MCF 10A (cell line): Measurements from ENCODE around the gene DHRS7B. TPM values are rescaled to one million over a fixed set of nuclear protein-coding genes. Genes with fewer than 3 reads are reported as not detected.

ENCODE experiments used
- BruUV-seq: library from RNA; stranded (reverse); fragments of 400-500 nt; replicated peaks from 2 replicates; lab custom pipeline; 2021; lab: Mats Ljungman, UMichigan
- CTCF ChIA-PET: fragments of 300-600 bp; sonication (Branson Sonifier 250); formaldehyde crosslinking; extraction: SDS; loops from one replicate; lab custom pipeline; 2021; ENCODE audit warnings: antibody characterized with exemption, inconsistent platforms; lab: Yijun Ruan, JAX
- POLR2A ChIA-PET: fragments of 300-600, 350-650 bp; sonication (Branson Sonifier 250); formaldehyde crosslinking; extraction: SDS; loops from one replicate; lab custom pipeline; 2020; ENCODE audit warnings: antibody characterized with exemption, inconsistent platforms; lab: Yijun Ruan, JAX
- DNase-seq: peaks from one replicate; pipeline ENCODE4 v3.0.0-alpha.2; 2018; ENCODE audit not compliant: unreplicated experiment
- H3K27ac Mint-ChIP-seq: one replicate; pipeline ENCODE4 v1.8.0; 2022; ENCODE audit warnings: mild to moderate bottlenecking, low read depth, mixed read lengths; ENCODE audit not compliant: unreplicated experiment
- H3K27me3 Mint-ChIP-seq: one replicate; pipeline ENCODE4 v1.8.0; 2022; ENCODE audit warnings: mixed read lengths; ENCODE audit not compliant: insufficient read depth, unreplicated experiment
- H3K36me3 Mint-ChIP-seq: one replicate; pipeline ENCODE4 v1.8.0; 2022; ENCODE audit warnings: mild to moderate bottlenecking, moderate library complexity, mixed read lengths; ENCODE audit not compliant: insufficient read depth, unreplicated experiment
- H3K4me1 Mint-ChIP-seq: one replicate; pipeline ENCODE4 v1.8.0; 2022; ENCODE audit warnings: mixed read lengths; ENCODE audit not compliant: insufficient read depth, unreplicated experiment
- H3K4me3 Mint-ChIP-seq: one replicate; pipeline ENCODE4 v1.8.0; 2022; ENCODE audit warnings: mild to moderate bottlenecking, moderate library complexity, mixed read lengths; ENCODE audit not compliant: unreplicated experiment
- H3K9me3 Mint-ChIP-seq: one replicate; pipeline ENCODE4 v1.8.0; 2022; ENCODE audit warnings: mixed read lengths; ENCODE audit not compliant: unreplicated experiment
- intact Hi-C: fragments of 100-400 bp; cut with micrococcal nuclease; formaldehyde crosslinking; loops from 2 replicates; pipeline ENCODE4 v1.14.1; 2022
- total RNA-seq: library from RNA; stranded (reverse); gene quantifications from 2 replicates; pipeline ENCODE4 v1.2.3, GENCODE V29; 2022
- TF ChIP-seq, protein P1 (sequence below): fragments of 200-600 bp; IDR thresholded peaks from one replicate; pipeline ENCODE4 v1.8.0; 2022; ENCODE audit warnings: antibody characterized with exemption, mild to moderate bottlenecking; ENCODE audit not compliant: unreplicated experiment

The DHRS7B gene
- total RNA-seq, 1 experiment from 2014 or later = 18.0 TPM

DNA sequence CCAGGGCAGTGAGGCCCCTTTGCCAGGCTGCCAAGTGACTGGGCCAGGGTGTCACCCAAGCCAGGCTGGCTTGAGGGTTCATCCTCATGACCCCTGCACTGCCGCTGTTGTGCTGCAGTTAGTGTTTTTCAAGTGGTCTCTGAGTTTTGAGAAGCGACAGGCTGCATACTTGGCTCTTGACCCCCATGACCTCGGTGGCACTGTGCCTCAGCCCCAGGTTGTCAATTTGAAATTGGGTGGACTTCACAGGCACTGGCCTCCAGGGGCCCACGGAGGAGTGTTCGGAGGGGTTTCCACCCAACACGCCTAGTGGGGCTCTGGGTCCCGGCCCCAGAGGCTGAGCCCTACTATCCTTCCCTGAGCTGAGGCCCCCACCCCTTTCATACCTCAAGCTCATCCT, 42.7 kb downstream of the DHRS7B start:
- no peak overlapping the region for H3K27ac Mint-ChIP-seq
- H3K4me1 Mint-ChIP-seq = no peaks in the 10 kb centered on the region
- no peaks in the 10 kb centered on the region for H3K36me3 Mint-ChIP-seq
- TF ChIP-seq, protein P1, sequence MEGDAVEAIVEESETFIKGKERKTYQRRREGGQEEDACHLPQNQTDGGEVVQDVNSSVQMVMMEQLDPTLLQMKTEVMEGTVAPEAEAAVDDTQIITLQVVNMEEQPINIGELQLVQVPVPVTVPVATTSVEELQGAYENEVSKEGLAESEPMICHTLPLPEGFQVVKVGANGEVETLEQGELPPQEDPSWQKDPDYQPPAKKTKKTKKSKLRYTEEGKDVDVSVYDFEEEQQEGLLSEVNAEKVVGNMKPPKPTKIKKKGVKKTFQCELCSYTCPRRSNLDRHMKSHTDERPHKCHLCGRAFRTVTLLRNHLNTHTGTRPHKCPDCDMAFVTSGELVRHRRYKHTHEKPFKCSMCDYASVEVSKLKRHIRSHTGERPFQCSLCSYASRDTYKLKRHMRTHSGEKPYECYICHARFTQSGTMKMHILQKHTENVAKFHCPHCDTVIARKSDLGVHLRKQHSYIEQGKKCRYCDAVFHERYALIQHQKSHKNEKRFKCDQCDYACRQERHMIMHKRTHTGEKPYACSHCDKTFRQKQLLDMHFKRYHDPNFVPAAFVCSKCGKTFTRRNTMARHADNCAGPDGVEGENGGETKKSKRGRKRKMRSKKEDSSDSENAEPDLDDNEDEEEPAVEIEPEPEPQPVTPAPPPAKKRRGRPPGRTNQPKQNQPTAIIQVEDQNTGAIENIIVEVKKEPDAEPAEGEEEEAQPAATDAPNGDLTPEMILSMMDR = no peak
- no TSS peak for BruUV-seq
- CTCF ChIA-PET = interaction anchor here (0.7 kb wide), 1 partner anchor 50 kb away, joined by 5 read pairs; no protein-coding TSS in a partner anchor
- intact Hi-C loops = no loop called here
- H3K27me3 Mint-ChIP-seq = no peaks in the 10 kb centered on the region
- no peak for DNase-seq
- no peak overlapping the region for H3K4me3 Mint-ChIP-seq
- POLR2A ChIA-PET = no interaction called here
- H3K9me3 Mint-ChIP-seq = no peaks in the 10 kb centered on the region

DNA sequence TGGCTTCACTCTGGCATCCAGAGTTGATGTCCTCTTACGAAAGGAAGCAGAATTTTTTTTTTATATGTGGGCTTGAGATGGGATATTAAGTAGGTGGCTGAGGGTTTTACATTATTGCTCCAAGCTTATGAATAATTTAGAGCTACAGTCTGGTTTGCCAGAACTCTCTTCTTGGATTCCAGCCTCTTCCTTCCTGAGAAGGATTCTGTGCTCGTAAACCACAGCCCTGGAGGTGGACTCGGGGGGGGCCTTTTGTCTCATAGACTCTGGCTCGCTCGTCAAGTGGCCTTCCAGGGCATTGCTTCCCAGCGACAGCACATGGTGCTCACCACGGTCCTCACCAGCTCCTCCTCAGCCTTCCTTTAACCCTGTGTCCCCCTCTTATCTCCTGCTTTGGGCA, 44.0 kb downstream of the DHRS7B start:
- no peak overlapping the region for H3K27ac Mint-ChIP-seq
- intact Hi-C loops = no loop called here
- H3K9me3 Mint-ChIP-seq = no peaks in the 10 kb centered on the region
- TF ChIP-seq, protein P1 = no peak
- DNase-seq = no peak
- no peaks in the 10 kb centered on the region for H3K27me3 Mint-ChIP-seq
- CTCF ChIA-PET = interaction anchor here (0.7 kb wide), 1 partner anchor 341 kb away, joined by 3 read pairs; no protein-coding TSS in a partner anchor
- BruUV-seq = no TSS peak
- POLR2A ChIA-PET = no interaction called here
- no peaks in the 10 kb centered on the region for H3K36me3 Mint-ChIP-seq
- H3K4me3 Mint-ChIP-seq = no peak overlapping the region
- no peaks in the 10 kb centered on the region for H3K4me1 Mint-ChIP-seq

DNA sequence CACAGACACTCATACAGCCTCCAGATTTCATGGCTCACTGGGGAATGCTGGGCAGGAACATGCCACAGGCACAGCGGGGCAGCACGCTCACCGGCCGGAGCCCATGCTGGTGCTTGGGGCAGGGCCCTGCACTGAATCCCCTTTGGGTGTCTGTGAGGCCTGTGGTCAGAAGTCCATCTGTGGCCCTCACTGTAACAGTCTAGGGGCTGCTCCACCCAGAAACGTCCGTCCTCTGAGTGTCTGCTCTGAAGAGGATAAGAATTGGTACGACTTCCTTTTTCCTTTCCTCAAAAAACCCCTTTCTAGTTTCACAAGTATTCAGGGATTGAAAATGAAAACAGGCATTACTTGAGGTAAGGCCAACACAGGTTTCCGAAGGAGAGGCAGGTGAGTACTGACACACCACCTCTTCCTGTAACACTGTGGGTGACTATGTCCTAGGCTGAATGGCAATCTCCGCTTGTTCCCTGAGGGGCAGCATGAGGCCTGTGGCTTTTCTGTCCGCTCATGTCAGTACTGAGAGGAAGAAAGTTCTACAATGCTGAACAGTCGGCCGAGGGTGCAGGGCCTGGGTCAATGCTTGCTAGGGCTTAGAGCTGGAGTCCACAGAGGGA, 44.7 kb downstream of the DHRS7B start:
- DNase-seq = no peak
- ChIA-PET CTCF (interaction anchor here (0.5 kb wide), 1 partner anchor 8 kb away, joined by 3 read pairs; no protein-coding TSS in a partner anchor), POLR2A (no interaction called here)
- Mint-ChIP-seq H3K36me3 (no peaks in the 10 kb centered on the region), H3K4me1 (no peaks in the 10 kb centered on the region), H3K9me3 (no peaks in the 10 kb centered on the region), H3K4me3 (no peak overlapping the region), H3K27ac (no peak overlapping the region), H3K27me3 (no peaks in the 10 kb centered on the region)
- BruUV-seq = no TSS peak
- TF ChIP-seq, protein P1 = no peak
- intact Hi-C loops = no loop called here

DNA sequence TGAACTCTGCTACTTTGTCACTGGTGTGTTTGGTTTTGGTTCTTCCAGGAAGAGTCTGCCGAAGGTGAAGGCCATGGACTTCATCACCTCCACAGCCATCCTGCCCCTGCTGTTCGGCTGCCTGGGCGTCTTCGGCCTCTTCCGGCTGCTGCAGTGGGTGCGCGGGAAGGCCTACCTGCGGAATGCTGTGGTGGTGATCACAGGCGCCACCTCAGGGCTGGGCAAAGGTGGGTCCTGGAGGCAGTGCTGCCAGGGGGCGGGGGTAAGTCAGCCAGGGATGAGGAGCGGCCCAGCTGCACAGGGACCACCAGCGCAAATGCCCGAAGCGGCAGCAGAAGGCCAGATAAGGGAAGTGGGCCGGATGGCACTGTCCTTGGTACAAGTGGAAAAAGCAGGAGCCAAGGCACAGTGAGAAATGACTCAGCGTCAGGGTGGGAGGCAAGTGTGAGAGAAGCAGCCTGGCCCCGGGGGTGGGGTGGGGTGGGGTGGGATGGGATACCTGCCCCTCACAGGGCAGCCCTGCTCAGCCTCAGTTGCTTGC, 45.3 kb downstream of the DHRS7B start:
- TF ChIP-seq, protein P1 = no peak
- no peaks in the 10 kb centered on the region for H3K4me1 Mint-ChIP-seq
- no peak overlapping the region for H3K4me3 Mint-ChIP-seq
- intact Hi-C loops = no loop called here
- no peaks in the 10 kb centered on the region for H3K36me3 Mint-ChIP-seq
- H3K9me3 Mint-ChIP-seq = no peaks in the 10 kb centered on the region
- ChIA-PET POLR2A (no interaction called here), CTCF (interaction anchor here (0.5 to 1.7 kb wide), 2 partner anchors 8 to 53 kb away, joined by 3 to 6 read pairs; no protein-coding TSS in a partner anchor)
- no TSS peak for BruUV-seq
- no peak for DNase-seq
- H3K27me3 Mint-ChIP-seq = no peaks in the 10 kb centered on the region
- no peak overlapping the region for H3K27ac Mint-ChIP-seq
